ENCODE data around the gene UBAC1.

Gene UBAC1

GRCh38 chr9:135993765-135994500 is 32.8 kb upstream of the UBAC1 start:
- DNase-seq (ENCODE audit: low spot score) = no peak

- DNase-seq (ENCODE audit: low spot score) = no peak
Observed at GRCh38 chr9:135993409-135993742, 32.2 kb upstream of the UBAC1 start.

GRCh38 chr9:135992486-135993408 is 31.6 kb upstream of the UBAC1 start:
- DNase-seq (ENCODE audit: low spot score) = peak; percentile 45

GRCh38 chr9:135991771-135992170 is 30.6 kb upstream of the UBAC1 start:
- DNase-seq (ENCODE audit: low spot score) = no peak

GRCh38 chr9:135990468-135991429 is 29.6 kb upstream of the UBAC1 start:
- DNase-seq (ENCODE audit: low spot score) = peak; percentile 70

GRCh38 chr9:135989722-135990467 is 28.7 kb upstream of the UBAC1 start:
- peak; percentile 88 for DNase-seq (ENCODE audit: low spot score)

GRCh38 chr9:135989157-135989556 is 28.0 kb upstream of the UBAC1 start:
- DNase-seq (ENCODE audit: low spot score) = no peak

GRCh38 chr9:135988493-135988892 is 27.3 kb upstream of the UBAC1 start:
- DNase-seq (ENCODE audit: low spot score) = no peak

GRCh38 chr9:135987838-135988404 is 26.7 kb upstream of the UBAC1 start:
- DNase-seq (ENCODE audit: low spot score) = no peak

GRCh38 chr9:135986605-135987004 is 25.4 kb upstream of the UBAC1 start:
- no peak for DNase-seq (ENCODE audit: low spot score)

- DNase-seq (ENCODE audit: low spot score) = no peak
Observed at GRCh38 chr9:135985889-135986288, 24.7 kb upstream of the UBAC1 start.

- no peak for DNase-seq (ENCODE audit: low spot score)
Observed at GRCh38 chr9:135985459-135985774, 24.2 kb upstream of the UBAC1 start.

- no peak for DNase-seq (ENCODE audit: low spot score)
Observed at GRCh38 chr9:135984072-135984710, 23.0 kb upstream of the UBAC1 start.

GRCh38 chr9:135983208-135984071 is 22.3 kb upstream of the UBAC1 start:
- DNase-seq (ENCODE audit: low spot score) = no peak

GRCh38 chr9:135982499-135983207 is 21.5 kb upstream of the UBAC1 start:
- no peak for DNase-seq (ENCODE audit: low spot score)

- DNase-seq (ENCODE audit: low spot score) = no peak
Observed at GRCh38 chr9:135980926-135981630, 19.9 kb upstream of the UBAC1 start.

- DNase-seq (ENCODE audit: low spot score) = no peak
Observed at GRCh38 chr9:135979547-135980166, 18.5 kb upstream of the UBAC1 start.
